ENCODE results near the gene ALK. TPM values are rescaled to one million over a fixed set of nuclear protein-coding genes. Genes with fewer than 3 reads are reported as not detected.

ALK gene
- total RNA-seq, 1 donor, result under 0.01 TPM

GRCh38 chr2:29495068-29495467 lies 426.3 kb downstream of the ALK start:
- no peaks in the 10 kb centered on the region for H3K9me3 ChIP-seq (ENCODE audit: low read depth, low read length)
- H3K79me2 ChIP-seq (ENCODE audit: insufficient read depth, low read length), result no peaks in the 10 kb centered on the region
- no peak for DNase-seq (ENCODE audit: insufficient read length, low spot score, missing footprints)
- no peaks in the 10 kb centered on the region for H3K27me3 ChIP-seq (ENCODE audit: insufficient read depth, low read length)
- H3K4me1 ChIP-seq (ENCODE audit: insufficient read depth, low read length), result no peaks in the 10 kb centered on the region
- no peaks in the 10 kb centered on the region for H3K36me3 ChIP-seq (ENCODE audit: insufficient read depth, low read length)
- H3K4me3 ChIP-seq (ENCODE audit: insufficient read depth, low read length), result no peak overlapping the region
- no peak overlapping the region for H3K27ac ChIP-seq (ENCODE audit: low read depth, low read length)
- no peak overlapping the region for H3K4me2 ChIP-seq (ENCODE audit: insufficient read depth, low read length)
- H2AFZ ChIP-seq (ENCODE audit: low read length), result no peak overlapping the region
- no peaks in the 10 kb centered on the region for H4K20me1 ChIP-seq (ENCODE audit: insufficient read depth, low read length)
- TF ChIP-seq CTCF (IDR thresholded peaks at IDR 0.05; ENCODE audit: extremely low read depth, low read depth, low read length), result no peak

- Histone ChIP-seq H2AFZ (ENCODE audit: low read length) (no peak overlapping the region), H4K20me1 (ENCODE audit: insufficient read depth, low read length) (no peaks in the 10 kb centered on the region), H3K4me3 (ENCODE audit: insufficient read depth, low read length) (no peak overlapping the region), H3K36me3 (ENCODE audit: insufficient read depth, low read length) (no peaks in the 10 kb centered on the region), H3K27ac (ENCODE audit: low read depth, low read length) (no peak overlapping the region), H3K4me2 (ENCODE audit: insufficient read depth, low read length) (no peak overlapping the region), H3K27me3 (ENCODE audit: insufficient read depth, low read length) (no peaks in the 10 kb centered on the region), H3K9me3 (ENCODE audit: low read depth, low read length) (no peaks in the 10 kb centered on the region), H3K4me1 (ENCODE audit: insufficient read depth, low read length) (no peaks in the 10 kb centered on the region), H3K79me2 (ENCODE audit: insufficient read depth, low read length) (no peaks in the 10 kb centered on the region)
- TF ChIP-seq CTCF (IDR thresholded peaks at IDR 0.05; ENCODE audit: extremely low read depth, low read depth, low read length), result no peak
- no peak for DNase-seq (ENCODE audit: insufficient read length, low spot score, missing footprints)
These were observed 428.7 kb downstream of the ALK start for GRCh38 chr2:29492701-29493100.

DNA sequence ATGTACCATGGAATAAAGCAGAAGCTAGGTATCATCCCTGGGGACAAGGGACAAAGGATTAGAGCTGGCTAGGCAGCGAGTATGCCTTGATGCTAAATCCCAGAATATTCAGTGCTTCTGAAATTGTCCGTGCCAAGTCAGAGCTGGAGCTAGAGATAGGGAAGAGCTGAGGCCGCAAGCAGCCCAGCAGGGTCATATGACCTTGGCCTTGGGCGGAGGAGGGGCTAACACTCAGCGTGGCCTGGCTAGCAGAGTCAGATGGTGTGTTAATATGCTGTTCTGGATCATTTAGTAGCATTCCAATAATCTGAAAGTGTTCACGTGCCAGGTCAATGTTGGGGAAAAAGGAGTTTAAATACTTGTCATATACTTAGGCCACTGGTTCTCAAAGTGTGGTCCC lies 431.3 kb downstream of the ALK start:
- Histone ChIP-seq H4K20me1 (ENCODE audit: insufficient read depth, low read length) (no peaks in the 10 kb centered on the region), H2AFZ (ENCODE audit: low read length) (no peak overlapping the region), H3K4me1 (ENCODE audit: insufficient read depth, low read length) (no peaks in the 10 kb centered on the region), H3K79me2 (ENCODE audit: insufficient read depth, low read length) (no peaks in the 10 kb centered on the region), H3K4me3 (ENCODE audit: insufficient read depth, low read length) (no peak overlapping the region), H3K4me2 (ENCODE audit: insufficient read depth, low read length) (no peak overlapping the region), H3K36me3 (ENCODE audit: insufficient read depth, low read length) (no peaks in the 10 kb centered on the region), H3K9me3 (ENCODE audit: low read depth, low read length) (no peaks in the 10 kb centered on the region), H3K27me3 (ENCODE audit: insufficient read depth, low read length) (no peaks in the 10 kb centered on the region), H3K27ac (ENCODE audit: low read depth, low read length) (no peak overlapping the region)
- TF ChIP-seq CTCF (IDR thresholded peaks at IDR 0.05; ENCODE audit: extremely low read depth, low read depth, low read length), result no peak
- DNase-seq (ENCODE audit: insufficient read length, low spot score, missing footprints), result no peak

- H3K36me3 ChIP-seq (ENCODE audit: insufficient read depth, low read length), result no peaks in the 10 kb centered on the region
- H2AFZ ChIP-seq (ENCODE audit: low read length), result no peak overlapping the region
- no peaks in the 10 kb centered on the region for H3K79me2 ChIP-seq (ENCODE audit: insufficient read depth, low read length)
- no peak for TF ChIP-seq CTCF (IDR thresholded peaks at IDR 0.05; ENCODE audit: extremely low read depth, low read depth, low read length)
- no peaks in the 10 kb centered on the region for H3K27me3 ChIP-seq (ENCODE audit: insufficient read depth, low read length)
- H3K4me2 ChIP-seq (ENCODE audit: insufficient read depth, low read length), result no peak overlapping the region
- H3K4me3 ChIP-seq (ENCODE audit: insufficient read depth, low read length), result no peak overlapping the region
- no peak for DNase-seq (ENCODE audit: insufficient read length, low spot score, missing footprints)
- no peak overlapping the region for H3K27ac ChIP-seq (ENCODE audit: low read depth, low read length)
- no peaks in the 10 kb centered on the region for H3K4me1 ChIP-seq (ENCODE audit: insufficient read depth, low read length)
- no peaks in the 10 kb centered on the region for H4K20me1 ChIP-seq (ENCODE audit: insufficient read depth, low read length)
- no peaks in the 10 kb centered on the region for H3K9me3 ChIP-seq (ENCODE audit: low read depth, low read length)
These were observed 431.8 kb downstream of the ALK start for GRCh38 chr2:29489568-29489967.

Measured in osteoblast (primary cell).